ENCODE data around the gene GPR119.
"Not testable (repeated sequence)": the region's sequence is repeated elsewhere in the genome, so short reads cannot be mapped to it uniquely, and the experiment has no call there.

GPR119 gene

GRCh38 chrX:130343411-130343810, 42.1 kb downstream of the GPR119 start:
- H2AFZ ChIP-seq (ENCODE audit: low read length) = no peak overlapping the region
- H3K4me1 ChIP-seq (ENCODE audit: insufficient read depth, low read length, poor library complexity, severe bottlenecking) = peaks cover 4% of the 10 kb centered on the region
- no peak overlapping the region for H3K9ac ChIP-seq (ENCODE audit: low read depth, low read length, poor library complexity, severe bottlenecking)
- no peaks in the 10 kb centered on the region for H3K27me3 ChIP-seq (ENCODE audit: insufficient read depth, low read length, poor library complexity, severe bottlenecking)
- no peak overlapping the region for H3K4me2 ChIP-seq (ENCODE audit: low read depth, low read length, poor library complexity, severe bottlenecking)
- no peaks in the 10 kb centered on the region for H3K9me2 ChIP-seq (replicated peaks; ENCODE audit: low read depth, low read length)
- TF ChIP-seq EZH2phosphoT487 (IDR thresholded peaks at IDR 0.05; ENCODE audit: borderline replicate concordance) = no peak
- H3F3A ChIP-seq (ENCODE audit: low read depth) = no peaks in the 10 kb centered on the region
- H4K20me1 ChIP-seq (ENCODE audit: insufficient read depth, low read length, poor library complexity, severe bottlenecking) = no peaks in the 10 kb centered on the region
- H3K9me3 ChIP-seq (ENCODE audit: insufficient read depth, low read depth, low read length) = no peaks in the 10 kb centered on the region
- H3K79me2 ChIP-seq (ENCODE audit: insufficient read depth, low read length) = no peaks in the 10 kb centered on the region
- no peak overlapping the region for H3K4me3 ChIP-seq (ENCODE audit: low read length, poor library complexity, severe bottlenecking)
- no peaks in the 10 kb centered on the region for H3K36me3 ChIP-seq (ENCODE audit: insufficient read depth, low read length)

DNA sequence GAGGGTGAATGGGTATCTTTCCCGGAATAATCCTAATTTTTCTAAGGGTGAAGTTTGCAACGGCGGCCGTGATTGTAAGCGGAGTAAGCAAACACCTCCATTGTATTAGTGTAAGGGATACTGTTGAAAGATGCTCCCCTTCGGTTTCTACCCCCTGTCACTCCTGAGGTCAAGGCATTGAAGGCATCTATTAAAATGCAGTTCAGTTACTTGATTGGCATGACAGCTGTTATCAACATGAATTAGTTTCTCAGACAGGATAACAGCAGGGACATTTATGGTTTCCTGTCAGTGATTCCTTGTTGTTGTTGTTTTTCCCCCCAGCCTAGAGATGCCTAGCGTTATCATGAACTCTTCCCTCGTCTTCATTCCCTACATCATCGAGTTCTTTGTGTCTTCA, 45.2 kb downstream of the GPR119 start:
- no peaks in the 10 kb centered on the region for H3K27me3 ChIP-seq (ENCODE audit: insufficient read depth, low read length, poor library complexity, severe bottlenecking)
- no peaks in the 10 kb centered on the region for H4K20me1 ChIP-seq (ENCODE audit: insufficient read depth, low read length, poor library complexity, severe bottlenecking)
- H2AFZ ChIP-seq (ENCODE audit: low read length) = peak overlapping the region; percentile 97
- H3K36me3 ChIP-seq (ENCODE audit: insufficient read depth, low read length) = no peaks in the 10 kb centered on the region
- H3K79me2 ChIP-seq (ENCODE audit: insufficient read depth, low read length) = no peaks in the 10 kb centered on the region
- H3K9me3 ChIP-seq (ENCODE audit: insufficient read depth, low read depth, low read length) = no peaks in the 10 kb centered on the region
- H3K4me1 ChIP-seq (ENCODE audit: insufficient read depth, low read length, poor library complexity, severe bottlenecking) = peaks cover 4% of the 10 kb centered on the region
- no peaks in the 10 kb centered on the region for H3K9me2 ChIP-seq (replicated peaks; ENCODE audit: low read depth, low read length)
- no peaks in the 10 kb centered on the region for H3F3A ChIP-seq (ENCODE audit: low read depth)
- peak overlapping the region; percentile 72 for H3K4me2 ChIP-seq (ENCODE audit: low read depth, low read length, poor library complexity, severe bottlenecking)
- H3K4me3 ChIP-seq (ENCODE audit: low read length, poor library complexity, severe bottlenecking) = peak overlapping the region; percentile 90
- no peak for TF ChIP-seq EZH2phosphoT487 (IDR thresholded peaks at IDR 0.05; ENCODE audit: borderline replicate concordance)
- TF ChIP-seq, protein P1, sequence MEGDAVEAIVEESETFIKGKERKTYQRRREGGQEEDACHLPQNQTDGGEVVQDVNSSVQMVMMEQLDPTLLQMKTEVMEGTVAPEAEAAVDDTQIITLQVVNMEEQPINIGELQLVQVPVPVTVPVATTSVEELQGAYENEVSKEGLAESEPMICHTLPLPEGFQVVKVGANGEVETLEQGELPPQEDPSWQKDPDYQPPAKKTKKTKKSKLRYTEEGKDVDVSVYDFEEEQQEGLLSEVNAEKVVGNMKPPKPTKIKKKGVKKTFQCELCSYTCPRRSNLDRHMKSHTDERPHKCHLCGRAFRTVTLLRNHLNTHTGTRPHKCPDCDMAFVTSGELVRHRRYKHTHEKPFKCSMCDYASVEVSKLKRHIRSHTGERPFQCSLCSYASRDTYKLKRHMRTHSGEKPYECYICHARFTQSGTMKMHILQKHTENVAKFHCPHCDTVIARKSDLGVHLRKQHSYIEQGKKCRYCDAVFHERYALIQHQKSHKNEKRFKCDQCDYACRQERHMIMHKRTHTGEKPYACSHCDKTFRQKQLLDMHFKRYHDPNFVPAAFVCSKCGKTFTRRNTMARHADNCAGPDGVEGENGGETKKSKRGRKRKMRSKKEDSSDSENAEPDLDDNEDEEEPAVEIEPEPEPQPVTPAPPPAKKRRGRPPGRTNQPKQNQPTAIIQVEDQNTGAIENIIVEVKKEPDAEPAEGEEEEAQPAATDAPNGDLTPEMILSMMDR (conservative IDR thresholded peaks at IDR 0.05; ENCODE audit: low read length) = no peak
- peak overlapping the region; percentile 84 for H3K9ac ChIP-seq (ENCODE audit: low read depth, low read length, poor library complexity, severe bottlenecking)

DNA sequence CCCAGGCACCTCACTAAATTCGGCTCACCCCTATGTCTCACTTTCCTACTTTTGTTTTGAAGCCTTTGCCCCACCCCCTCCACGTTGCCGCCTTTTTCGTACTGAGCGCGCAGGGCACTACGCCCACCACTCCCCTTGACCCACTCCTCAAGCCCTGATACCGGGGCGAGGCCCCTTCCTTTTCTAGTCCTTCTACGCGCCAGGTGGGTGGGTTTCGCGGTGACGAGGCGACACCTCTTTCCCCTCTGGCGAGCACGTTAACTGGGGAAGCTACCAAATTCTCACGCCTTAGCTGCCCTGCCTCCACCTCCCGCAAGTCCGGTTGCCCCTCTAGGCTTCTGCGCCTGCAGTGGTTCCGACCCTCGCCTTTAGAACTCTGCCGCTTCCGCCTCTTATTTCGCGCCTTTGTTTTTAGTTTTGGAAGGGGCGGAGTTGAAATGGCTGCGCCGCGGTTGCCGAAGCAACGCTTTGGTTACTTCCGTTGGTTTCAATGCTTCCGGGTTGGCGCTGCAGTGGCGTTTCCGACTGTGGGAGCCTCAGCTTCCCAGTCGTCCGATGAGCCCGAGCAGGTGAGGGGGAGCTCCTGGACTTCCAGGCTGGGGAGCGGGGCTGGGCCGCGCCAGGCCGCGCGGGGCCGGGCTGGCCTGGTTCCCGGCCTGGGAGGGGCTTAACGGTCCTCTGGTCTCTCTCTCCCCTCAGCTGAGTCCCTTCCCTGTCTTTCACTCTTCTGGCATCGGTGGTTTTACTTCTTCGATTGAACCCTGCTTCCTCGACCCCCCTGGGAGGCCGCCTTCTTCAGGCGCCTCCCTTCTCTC, 45.9 kb downstream of the GPR119 start, which contains the start of gene SLC25A14:
Gene SLC25A14 (plus strand): TSS at position 512 of the 815 bp plus-strand sequence. CDS start 360 bp downstream, outside the sequence.
- Histone ChIP-seq H3K9ac (ENCODE audit: low read depth, low read length, poor library complexity, severe bottlenecking) (peak within 1 kb of the TSS; percentile 84), H4K20me1 (ENCODE audit: insufficient read depth, low read length, poor library complexity, severe bottlenecking) (no peaks in the 10 kb centered on the region), H3K4me1 (ENCODE audit: insufficient read depth, low read length, poor library complexity, severe bottlenecking) (peaks cover 4% of the 10 kb centered on the region), H3K9me2 (replicated peaks; ENCODE audit: low read depth, low read length) (no peaks in the 10 kb centered on the region), H3K4me2 (ENCODE audit: low read depth, low read length, poor library complexity, severe bottlenecking) (peak within 1 kb of the TSS; percentile 72), H3K4me3 (ENCODE audit: low read length, poor library complexity, severe bottlenecking) (peak within 1 kb of the TSS; percentile 90), H3F3A (ENCODE audit: low read depth) (no peaks in the 10 kb centered on the region), H3K9me3 (ENCODE audit: insufficient read depth, low read depth, low read length) (no peaks in the 10 kb centered on the region), H2AFZ (ENCODE audit: low read length) (peak within 1 kb of the TSS; percentile 97), H3K27me3 (ENCODE audit: insufficient read depth, low read length, poor library complexity, severe bottlenecking) (no peaks in the 10 kb centered on the region), H3K36me3 (ENCODE audit: insufficient read depth, low read length) (no peaks in the 10 kb centered on the region), H3K79me2 (ENCODE audit: insufficient read depth, low read length) (no peaks in the 10 kb centered on the region)
- no peak for TF ChIP-seq EZH2phosphoT487 (IDR thresholded peaks at IDR 0.05; ENCODE audit: borderline replicate concordance)
- TF ChIP-seq, protein P1 (conservative IDR thresholded peaks at IDR 0.05; ENCODE audit: low read length) = no peak

GRCh38 chrX:130338869-130339268, 46.6 kb downstream of the GPR119 start:
- H3K79me2 ChIP-seq (ENCODE audit: insufficient read depth, low read length); H3K36me3 ChIP-seq (ENCODE audit: insufficient read depth, low read length); H3K9me2 ChIP-seq (replicated peaks; ENCODE audit: low read depth, low read length); H3F3A ChIP-seq (ENCODE audit: low read depth); H4K20me1 ChIP-seq (ENCODE audit: insufficient read depth, low read length, poor library complexity, severe bottlenecking); H3K9me3 ChIP-seq (ENCODE audit: insufficient read depth, low read depth, low read length); H3K4me1 ChIP-seq (ENCODE audit: insufficient read depth, low read length, poor library complexity, severe bottlenecking); H3K27me3 ChIP-seq (ENCODE audit: insufficient read depth, low read length, poor library complexity, severe bottlenecking): not testable (repeated sequence)
- H3K4me3 ChIP-seq (ENCODE audit: low read length, poor library complexity, severe bottlenecking) = peak overlapping the region; percentile 90
- peak overlapping the region; percentile 72 for H3K4me2 ChIP-seq (ENCODE audit: low read depth, low read length, poor library complexity, severe bottlenecking)
- peak overlapping the region; percentile 97 for H2AFZ ChIP-seq (ENCODE audit: low read length)
- peak overlapping the region; percentile 84 for H3K9ac ChIP-seq (ENCODE audit: low read depth, low read length, poor library complexity, severe bottlenecking)

Measured in Loucy (cell line).